Loucy (cell line): ENCODE measurements around the gene CCDC194.

Experiments used
- H2AFZ ChIP-seq: fragments of 200-600 bp; sonication (generic); 2 replicates; pipeline ENCODE4 v1.6.0; 2016; ENCODE audit warnings: antibody characterized with exemption, mild to moderate bottlenecking, low read length, moderate library complexity
- H3F3A ChIP-seq: fragments of 200-600 bp; 2 replicates; pipeline ENCODE4 v1.6.0; 2016; ENCODE audit warnings: antibody characterized with exemption, low read depth, mild to moderate bottlenecking
- H3K27me3 ChIP-seq: fragments of 200-600 bp; sonication (generic); 2 replicates; pipeline ENCODE4 v1.6.1; 2014; ENCODE audit warnings: low read length, mild to moderate bottlenecking; ENCODE audit not compliant: insufficient read depth, poor library complexity, severe bottlenecking
- H3K36me3 ChIP-seq: fragments of 200-600 bp; sonication (generic); 2 replicates; pipeline ENCODE4 v1.6.1; 2016; ENCODE audit warnings: low read length; ENCODE audit not compliant: insufficient read depth
- H3K4me1 ChIP-seq: fragments of 200-600 bp; sonication (generic); 2 replicates; pipeline ENCODE4 v1.5.1; 2014; ENCODE audit warnings: low read length, mild to moderate bottlenecking; ENCODE audit not compliant: insufficient read depth, poor library complexity, severe bottlenecking
- H3K4me2 ChIP-seq: fragments of 200-600 bp; sonication (generic); 2 replicates; pipeline ENCODE4 v1.6.0; 2014; ENCODE audit warnings: antibody characterized with exemption, low read length, low read depth, mild to moderate bottlenecking; ENCODE audit not compliant: poor library complexity, severe bottlenecking
- H3K4me3 ChIP-seq: fragments of 200-600 bp; sonication (generic); 2 replicates; pipeline ENCODE4 v1.5.1; 2014; ENCODE audit warnings: low read length, mild to moderate bottlenecking, mixed read lengths; ENCODE audit not compliant: poor library complexity, severe bottlenecking
- H3K79me2 ChIP-seq: fragments of 200-600 bp; sonication (generic); 2 replicates; pipeline ENCODE4 v1.6.1; 2014; ENCODE audit warnings: low read length; ENCODE audit not compliant: insufficient read depth
- H3K9ac ChIP-seq: fragments of 200-600 bp; sonication (generic); 2 replicates; pipeline ENCODE4 v1.6.0; 2014; ENCODE audit warnings: mild to moderate bottlenecking, low read depth, low read length, moderate library complexity; ENCODE audit not compliant: poor library complexity, severe bottlenecking
- H3K9me2 ChIP-seq: fragments of 200-600 bp; sonication (generic); replicated peaks from 2 replicates; pipeline ENCODE4 v1.6.1; 2016; ENCODE audit warnings: low read depth, low read length, mixed read lengths
- H3K9me3 ChIP-seq: fragments of 200-600 bp; sonication (generic); 2 replicates; pipeline ENCODE4 v1.6.1; 2014; ENCODE audit warnings: mild to moderate bottlenecking, antibody characterized with exemption, low read length, low read depth; ENCODE audit not compliant: insufficient read depth
- H4K20me1 ChIP-seq: fragments of 200-600 bp; sonication (generic); 2 replicates; pipeline ENCODE4 v1.6.0; 2014; ENCODE audit warnings: antibody characterized with exemption, low read length, mild to moderate bottlenecking; ENCODE audit not compliant: insufficient read depth, poor library complexity, severe bottlenecking
- EZH2phosphoT487 ChIP-seq: fragments of 200-600 bp; IDR thresholded peaks from 2 replicates; pipeline ENCODE4 v1.6.1; 2018; ENCODE audit warnings: antibody characterized with exemption, mild to moderate bottlenecking, moderate library complexity, borderline replicate concordance
- TF ChIP-seq, protein P1 (sequence below): fragments of 200-600 bp; sonication (generic); conservative IDR thresholded peaks from 2 replicates; pipeline ENCODE4 v1.5.1; 2014; ENCODE audit warnings: mild to moderate bottlenecking, antibody characterized with exemption, low read length

Gene CCDC194

DNA sequence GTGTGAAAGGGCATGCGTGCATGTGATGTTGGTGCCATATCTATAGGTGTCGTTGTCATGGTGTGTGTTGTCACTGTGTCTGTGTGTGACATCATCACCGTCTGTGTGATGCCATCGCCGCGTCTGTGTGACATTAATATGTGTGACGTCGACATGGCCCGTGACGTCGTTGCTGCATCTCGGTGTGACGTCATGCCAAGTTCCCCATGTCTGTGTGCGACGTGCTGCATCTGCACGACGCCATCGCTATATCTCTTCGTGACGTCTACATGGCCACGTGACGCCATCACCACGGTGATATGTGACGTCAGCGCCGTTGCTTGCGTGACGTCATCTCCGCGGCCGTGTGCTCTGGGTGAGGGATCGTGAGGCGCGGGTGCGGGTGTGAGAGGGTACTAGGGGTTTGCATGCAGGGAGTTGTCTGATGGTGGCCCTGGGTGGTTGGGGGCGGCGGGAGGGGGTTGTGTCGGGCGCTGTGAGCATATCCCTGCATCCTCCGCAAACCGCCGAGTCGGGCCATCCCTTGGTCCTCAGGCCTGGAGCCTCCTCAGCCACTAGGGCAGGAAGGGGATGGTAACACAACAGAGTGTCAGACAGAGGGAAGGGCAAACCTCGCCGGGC, 42.1 kb downstream of the CCDC194 start:
- Histone ChIP-seq H3K79me2 (no peaks in the 10 kb centered on the region), H3K9me3 (no peaks in the 10 kb centered on the region), H3F3A (no peaks in the 10 kb centered on the region), H3K9ac (no peak overlapping the region), H3K4me1 (peaks cover 3% of the 10 kb centered on the region), H3K27me3 (no peaks in the 10 kb centered on the region), H2AFZ (no peak overlapping the region), H3K9me2 (no peaks in the 10 kb centered on the region), H3K4me3 (no peak overlapping the region), H3K36me3 (no peaks in the 10 kb centered on the region), H4K20me1 (no peaks in the 10 kb centered on the region), H3K4me2 (no peak overlapping the region)
- no peak for TF ChIP-seq EZH2phosphoT487
- TF ChIP-seq, protein P1, sequence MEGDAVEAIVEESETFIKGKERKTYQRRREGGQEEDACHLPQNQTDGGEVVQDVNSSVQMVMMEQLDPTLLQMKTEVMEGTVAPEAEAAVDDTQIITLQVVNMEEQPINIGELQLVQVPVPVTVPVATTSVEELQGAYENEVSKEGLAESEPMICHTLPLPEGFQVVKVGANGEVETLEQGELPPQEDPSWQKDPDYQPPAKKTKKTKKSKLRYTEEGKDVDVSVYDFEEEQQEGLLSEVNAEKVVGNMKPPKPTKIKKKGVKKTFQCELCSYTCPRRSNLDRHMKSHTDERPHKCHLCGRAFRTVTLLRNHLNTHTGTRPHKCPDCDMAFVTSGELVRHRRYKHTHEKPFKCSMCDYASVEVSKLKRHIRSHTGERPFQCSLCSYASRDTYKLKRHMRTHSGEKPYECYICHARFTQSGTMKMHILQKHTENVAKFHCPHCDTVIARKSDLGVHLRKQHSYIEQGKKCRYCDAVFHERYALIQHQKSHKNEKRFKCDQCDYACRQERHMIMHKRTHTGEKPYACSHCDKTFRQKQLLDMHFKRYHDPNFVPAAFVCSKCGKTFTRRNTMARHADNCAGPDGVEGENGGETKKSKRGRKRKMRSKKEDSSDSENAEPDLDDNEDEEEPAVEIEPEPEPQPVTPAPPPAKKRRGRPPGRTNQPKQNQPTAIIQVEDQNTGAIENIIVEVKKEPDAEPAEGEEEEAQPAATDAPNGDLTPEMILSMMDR = no peak

DNA sequence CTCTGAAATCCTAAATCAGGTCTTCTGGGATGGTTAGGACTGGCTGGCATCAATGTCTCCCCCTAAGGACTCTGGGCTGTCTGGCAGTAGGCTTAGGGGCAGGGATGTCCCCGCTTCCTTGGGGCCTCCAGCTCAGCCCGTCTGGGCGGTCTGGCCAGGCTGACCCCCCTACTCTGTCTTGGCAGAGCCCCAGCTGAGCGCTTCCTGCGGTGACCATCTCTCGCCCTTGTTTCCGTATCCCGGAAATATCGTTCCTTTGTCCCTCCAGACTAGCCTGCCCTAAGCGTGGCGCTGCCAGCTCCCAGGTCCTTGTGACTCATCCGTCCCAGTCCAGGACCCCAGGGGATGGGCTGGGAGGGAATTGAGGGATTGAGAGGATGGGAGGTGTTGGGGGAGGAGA, 45.3 kb downstream of the CCDC194 start:
- TF ChIP-seq, protein P1 = no peak
- TF ChIP-seq EZH2phosphoT487 = no peak
- no peaks in the 10 kb centered on the region for H3K27me3 ChIP-seq
- H3K36me3 ChIP-seq = no peaks in the 10 kb centered on the region
- no peak overlapping the region for H3K9ac ChIP-seq
- H4K20me1 ChIP-seq = no peaks in the 10 kb centered on the region
- H3K9me3 ChIP-seq = no peaks in the 10 kb centered on the region
- H3K79me2 ChIP-seq = no peaks in the 10 kb centered on the region
- H3K9me2 ChIP-seq = no peaks in the 10 kb centered on the region
- no peak overlapping the region for H2AFZ ChIP-seq
- H3K4me2 ChIP-seq = no peak overlapping the region
- H3K4me1 ChIP-seq = peaks cover 3% of the 10 kb centered on the region
- no peak overlapping the region for H3K4me3 ChIP-seq
- no peaks in the 10 kb centered on the region for H3F3A ChIP-seq

DNA sequence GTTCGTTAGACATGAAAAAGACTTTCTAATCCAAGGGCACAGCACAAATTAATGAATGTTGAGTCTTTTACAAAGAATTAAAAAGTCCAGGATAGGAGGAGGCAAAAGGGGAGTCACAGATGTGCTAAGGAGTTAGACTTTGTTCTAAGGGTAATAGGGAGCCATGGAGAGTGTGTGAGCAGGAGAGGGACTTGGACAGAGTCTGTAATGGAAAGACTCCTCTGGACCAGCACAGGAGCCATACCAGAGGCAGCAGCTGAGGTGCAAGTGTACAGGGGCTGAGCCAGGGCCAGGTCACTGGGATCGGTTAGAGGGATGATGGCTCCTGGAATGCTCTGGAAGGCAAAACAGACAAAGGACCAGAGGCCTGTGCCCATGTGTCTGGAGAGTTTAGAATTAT, 46.1 kb downstream of the CCDC194 start:
- Histone ChIP-seq H3K4me2 (no peak overlapping the region), H3K4me3 (no peak overlapping the region), H2AFZ (no peak overlapping the region), H3F3A (no peaks in the 10 kb centered on the region), H4K20me1 (no peaks in the 10 kb centered on the region), H3K27me3 (no peaks in the 10 kb centered on the region), H3K36me3 (no peaks in the 10 kb centered on the region), H3K9me2 (no peaks in the 10 kb centered on the region), H3K79me2 (no peaks in the 10 kb centered on the region), H3K9ac (no peak overlapping the region), H3K9me3 (no peaks in the 10 kb centered on the region), H3K4me1 (peaks cover 3% of the 10 kb centered on the region)
- TF ChIP-seq, protein P1 = no peak
- TF ChIP-seq EZH2phosphoT487 = no peak
